Fibroblast of villous mesenchyme (primary cell): ENCODE measurements around the gene MISP3. TPM values are rescaled to one million over a fixed set of nuclear protein-coding genes. Genes with fewer than 3 reads are reported as not detected.
A peak's percentile ranks its signal among the peaks of the same experiment; 100 is the strongest.

Source experiments
- DNase-seq: peaks from one replicate; pipeline ENCODE4 v3.0.0-alpha.2; 2010; ENCODE audit warnings: low read depth
- H3K4me3 ChIP-seq: 2 replicates; pipeline ENCODE4 v1.5.1; 2011; ENCODE audit warnings: low read depth, mild to moderate bottlenecking, low read length
- total RNA-seq: library from RNA; depleted of rRNA; stranded (reverse); fragments of >200 nt; gene quantifications from 2 replicates; pipeline ENCODE4 v1.2.3, GENCODE V29; 2012
- TF ChIP-seq, protein P1 (sequence below): IDR thresholded peaks from 2 replicates; pipeline ENCODE4 v1.5.1; 2012; ENCODE audit warnings: low read depth, mild to moderate bottlenecking, low read length; ENCODE audit not compliant: insufficient read depth

MISP3 gene
- total RNA-seq, 1 donor = under 0.01 TPM

DNA sequence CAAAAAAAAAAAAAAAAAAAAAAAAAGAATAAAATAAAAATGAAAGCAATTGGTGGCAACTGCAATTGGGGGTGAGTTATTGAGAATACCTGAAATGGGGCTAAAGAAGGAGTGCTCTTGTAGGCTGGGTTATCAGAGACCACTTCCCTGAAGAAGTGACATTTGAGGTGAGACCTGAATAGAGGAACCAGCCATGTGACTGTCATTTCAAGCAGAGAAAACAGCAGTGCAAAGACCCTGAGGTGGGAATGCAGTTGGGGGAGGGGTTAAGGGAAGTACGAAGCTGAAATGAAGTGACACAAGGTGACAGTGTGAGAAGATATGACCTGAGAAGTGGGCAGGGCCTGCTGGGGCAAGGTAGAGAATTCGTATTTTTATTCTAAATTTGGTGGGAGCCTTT lies 6.5 kb upstream of the MISP3 start:
- no peak overlapping the region for H3K4me3 ChIP-seq
- TF ChIP-seq, protein P1, sequence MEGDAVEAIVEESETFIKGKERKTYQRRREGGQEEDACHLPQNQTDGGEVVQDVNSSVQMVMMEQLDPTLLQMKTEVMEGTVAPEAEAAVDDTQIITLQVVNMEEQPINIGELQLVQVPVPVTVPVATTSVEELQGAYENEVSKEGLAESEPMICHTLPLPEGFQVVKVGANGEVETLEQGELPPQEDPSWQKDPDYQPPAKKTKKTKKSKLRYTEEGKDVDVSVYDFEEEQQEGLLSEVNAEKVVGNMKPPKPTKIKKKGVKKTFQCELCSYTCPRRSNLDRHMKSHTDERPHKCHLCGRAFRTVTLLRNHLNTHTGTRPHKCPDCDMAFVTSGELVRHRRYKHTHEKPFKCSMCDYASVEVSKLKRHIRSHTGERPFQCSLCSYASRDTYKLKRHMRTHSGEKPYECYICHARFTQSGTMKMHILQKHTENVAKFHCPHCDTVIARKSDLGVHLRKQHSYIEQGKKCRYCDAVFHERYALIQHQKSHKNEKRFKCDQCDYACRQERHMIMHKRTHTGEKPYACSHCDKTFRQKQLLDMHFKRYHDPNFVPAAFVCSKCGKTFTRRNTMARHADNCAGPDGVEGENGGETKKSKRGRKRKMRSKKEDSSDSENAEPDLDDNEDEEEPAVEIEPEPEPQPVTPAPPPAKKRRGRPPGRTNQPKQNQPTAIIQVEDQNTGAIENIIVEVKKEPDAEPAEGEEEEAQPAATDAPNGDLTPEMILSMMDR = no peak
- DNase-seq = no peak

DNA sequence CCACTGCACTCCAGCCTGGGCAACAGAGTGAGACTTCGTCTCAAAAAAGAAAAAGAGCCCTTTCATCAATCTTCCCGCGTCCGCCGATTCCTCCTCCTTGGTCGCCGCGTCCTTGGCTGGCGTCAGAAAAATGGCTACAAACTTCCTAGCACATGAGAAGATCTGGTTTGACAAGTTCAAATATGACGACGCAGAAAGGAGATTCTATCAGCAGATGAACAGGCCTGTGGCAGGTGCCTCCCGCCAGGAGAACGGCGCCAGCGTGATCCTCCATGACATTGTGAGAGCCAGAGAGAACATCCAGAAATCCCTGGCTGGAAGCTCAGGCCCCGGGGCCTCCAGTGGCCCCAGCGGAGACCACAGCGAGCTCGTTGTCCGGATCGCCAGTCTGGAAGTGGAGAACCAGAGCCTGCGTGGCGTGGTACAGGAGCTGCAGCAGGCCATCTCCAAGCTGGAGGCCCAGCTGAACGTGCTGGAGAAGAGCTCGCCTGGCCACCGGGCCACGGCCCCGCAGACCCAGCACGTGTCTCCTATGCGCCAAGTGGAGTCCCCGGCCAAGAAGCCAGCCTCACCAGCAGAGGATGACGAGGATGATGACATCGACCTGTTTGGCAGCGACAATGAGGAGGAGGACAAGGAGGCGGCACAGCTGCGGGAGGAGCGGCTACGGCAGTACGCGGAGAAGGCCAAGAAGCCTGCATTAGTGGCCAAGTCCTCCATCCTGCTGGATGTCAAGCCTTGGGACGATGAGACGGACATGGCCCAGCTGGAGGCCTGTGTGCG lies 2.1 kb upstream of the MISP3 start:
- H3K4me3 ChIP-seq = no peak overlapping the region
- DNase-seq = no peak
- TF ChIP-seq, protein P1 = no peak

DNA sequence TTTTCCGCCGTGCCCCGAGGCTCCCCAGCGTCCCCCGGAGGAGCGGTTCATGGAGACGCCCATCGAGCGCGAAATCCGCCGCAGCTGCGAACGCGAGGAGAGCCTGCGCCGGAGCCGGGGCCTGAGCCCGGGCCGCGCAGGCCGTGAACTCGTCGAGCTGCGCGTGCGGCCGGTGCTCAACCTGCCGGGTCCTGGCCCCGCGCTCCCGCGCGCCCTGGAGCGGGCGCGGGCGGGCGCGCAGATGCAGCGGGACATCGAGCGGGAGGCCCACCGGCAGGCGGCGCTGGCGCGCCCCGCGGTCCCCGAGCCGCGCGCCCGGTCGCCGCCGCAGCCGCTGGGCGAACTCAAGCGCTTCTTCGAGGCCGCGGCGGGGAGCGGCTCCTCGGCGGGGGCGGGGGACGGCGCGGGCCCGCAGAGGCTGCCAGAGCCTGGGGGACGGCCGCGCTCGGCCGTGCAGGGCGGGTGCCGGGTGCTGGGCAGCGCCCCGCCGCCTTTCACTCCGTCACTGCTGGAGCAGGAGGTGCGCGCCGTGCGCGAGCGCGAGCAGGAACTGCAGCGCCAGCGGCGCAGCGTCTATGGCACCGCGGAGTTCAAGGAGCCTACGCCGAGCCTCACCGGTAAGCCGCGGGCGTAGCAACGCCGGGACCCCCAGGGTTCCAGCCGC lies 807 bp downstream of the MISP3 start:
- H3K4me3 ChIP-seq = peak overlapping the region; percentile 71
- TF ChIP-seq, protein P1 = no peak
- DNase-seq = peak; percentile 78

DNA sequence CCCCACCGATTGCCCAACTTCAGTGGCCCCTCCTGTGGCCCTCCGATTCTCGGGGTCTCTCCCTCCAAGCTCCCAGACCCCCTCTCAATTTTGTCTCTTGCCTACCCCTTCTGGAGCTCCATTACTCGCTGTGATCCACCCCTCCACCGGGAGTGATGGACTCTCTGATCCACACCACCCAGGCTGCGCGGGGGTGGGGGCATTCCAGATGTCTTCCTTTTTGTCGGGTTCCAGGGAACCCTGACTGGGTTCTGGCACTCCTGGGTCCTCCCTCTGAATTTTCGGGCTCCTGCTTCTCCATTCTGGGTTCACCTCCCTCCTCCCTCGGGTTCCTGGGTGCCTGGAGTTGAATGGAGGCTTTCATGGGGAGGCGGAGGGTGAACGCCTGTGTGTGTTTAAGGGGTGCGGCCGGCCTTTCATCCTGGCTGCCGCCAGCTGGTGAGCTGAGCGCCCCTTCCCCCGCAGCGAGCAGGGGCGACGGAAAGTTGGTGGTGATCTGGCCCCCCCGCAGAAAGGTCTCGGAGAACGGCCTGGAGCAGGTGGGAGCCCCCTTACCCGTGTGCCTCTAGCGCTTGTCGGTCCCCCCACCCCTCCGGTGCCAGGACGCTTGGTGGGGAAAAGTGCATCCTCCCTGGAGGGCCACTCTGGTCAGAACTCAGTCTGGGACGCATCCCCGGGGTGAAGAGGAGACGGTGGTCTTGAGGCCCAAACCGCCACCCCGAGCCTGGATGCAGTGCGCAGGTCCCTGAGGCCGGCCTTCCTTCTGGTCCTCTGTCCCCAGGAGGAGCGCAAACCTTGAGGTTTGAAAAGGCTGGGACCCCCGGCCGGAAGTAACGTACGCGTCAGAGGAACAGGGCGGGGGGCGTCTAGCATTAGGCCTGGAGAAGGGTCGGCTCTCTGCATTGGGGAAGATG lies 1.6 kb downstream of the MISP3 start:
- TF ChIP-seq, protein P1 = no peak
- H3K4me3 ChIP-seq = peak overlapping the region; percentile 71
- DNase-seq = no peak

DNA sequence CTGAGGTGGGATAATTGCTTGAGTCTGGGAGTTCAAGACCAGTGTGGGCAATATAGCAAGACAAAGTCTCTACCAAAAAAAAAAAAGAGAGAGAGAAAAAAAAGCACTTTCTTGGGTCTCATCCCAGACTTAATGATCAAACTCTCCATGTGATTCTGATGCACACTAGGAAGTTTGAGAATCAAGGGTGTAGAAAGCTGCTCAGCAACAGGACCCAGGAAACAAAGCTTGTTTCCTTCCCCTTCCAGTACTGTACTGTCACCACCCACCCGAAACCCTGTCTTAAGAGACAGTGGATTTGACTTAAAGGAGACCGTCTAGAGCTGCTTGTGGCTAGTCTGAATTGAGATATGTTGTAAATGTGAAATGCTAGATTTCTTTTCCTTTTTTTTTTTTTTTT lies 5.8 kb downstream of the MISP3 start:
- TF ChIP-seq, protein P1 = no peak
- DNase-seq = no peak
- H3K4me3 ChIP-seq = no peak overlapping the region

DNA sequence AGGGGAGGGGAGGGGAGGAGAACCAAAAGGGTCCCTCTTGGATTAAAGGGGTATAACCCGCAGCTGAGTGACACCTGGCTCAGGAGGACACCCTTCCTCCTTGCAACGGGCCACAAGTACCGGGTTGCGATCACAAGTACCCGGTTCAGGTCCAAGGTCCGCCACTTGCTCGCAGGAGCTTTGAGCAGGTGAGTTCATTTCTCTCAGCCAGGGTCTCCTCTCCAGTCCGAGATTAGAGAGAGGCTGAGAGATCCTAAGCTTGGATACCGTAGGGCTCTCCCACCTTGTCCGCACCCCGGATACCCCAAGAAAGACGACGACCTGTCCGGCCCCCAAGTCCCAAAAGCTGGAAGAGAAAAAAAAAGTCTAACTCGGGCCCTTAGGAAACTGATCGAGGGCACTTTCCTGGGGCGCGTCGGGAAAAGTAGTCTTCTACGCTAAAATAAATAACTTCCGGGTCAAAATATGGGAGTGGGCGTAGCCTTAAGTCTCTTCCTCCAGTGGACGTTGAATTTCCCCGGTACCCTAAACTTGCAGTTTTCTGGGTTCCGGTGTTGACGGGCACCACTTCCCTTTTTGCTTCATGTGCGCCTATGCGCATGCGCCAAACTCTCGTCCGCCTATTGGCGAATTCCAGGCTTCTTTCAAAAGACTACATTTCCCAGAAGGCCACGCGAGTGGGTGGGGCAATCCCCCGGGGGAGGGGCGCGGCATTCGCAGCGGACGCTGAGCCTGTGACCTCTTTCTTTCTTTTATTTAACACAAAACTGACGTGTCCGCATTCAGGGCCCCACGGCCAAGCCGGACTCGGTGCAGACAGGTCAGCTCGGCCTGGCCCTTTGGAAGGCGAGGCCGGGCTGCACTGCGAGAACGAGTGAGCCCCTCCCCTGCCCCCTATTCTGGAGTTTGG lies 8.6 kb downstream of the MISP3 start:
- peak overlapping the region; percentile 86 for H3K4me3 ChIP-seq
- TF ChIP-seq, protein P1 = no peak
- peak; percentile 100 for DNase-seq
